Upper lobe of left lung (tissue), 4 donors: ENCODE measurements around the gene CLEC4G.

Source experiments
- EP300 ChIP-seq, 4 donors: sonication (generic); formaldehyde crosslinking; IDR thresholded peaks; one replicate each; pipeline ENCODE4 v1.5.1; 2017; ENCODE audit warnings: antibody characterized with exemption in 4 of 4, control low read depth in 2 of 4
- POLR2A ChIP-seq, 4 donors: fragments of 450-650 bp; IDR thresholded peaks; one replicate each; pipeline ENCODE4 v1.5.1; 2016 to 2017; ENCODE audit warnings: antibody characterized with exemption in 4 of 4, mild to moderate bottlenecking in 2 of 4
- POLR2AphosphoS5 ChIP-seq, 2 donors: sonication (generic); formaldehyde crosslinking; IDR thresholded peaks; one replicate each; pipeline ENCODE4 v1.5.1; 2017; ENCODE audit warnings: antibody characterized with exemption in 2 of 2
- TF ChIP-seq, protein P1 (sequence below), 6 experiments: fragments of 450-650 bp in 4 of 6; fragments of 200-600 bp in 2 of 6; sonication (generic) in 2 of 6; IDR thresholded peaks; one replicate each; pipeline ENCODE4 v1.5.1; 2016 to 2019; ENCODE audit warnings: antibody characterized with exemption in 6 of 6

- TF ChIP-seq, protein P1, sequence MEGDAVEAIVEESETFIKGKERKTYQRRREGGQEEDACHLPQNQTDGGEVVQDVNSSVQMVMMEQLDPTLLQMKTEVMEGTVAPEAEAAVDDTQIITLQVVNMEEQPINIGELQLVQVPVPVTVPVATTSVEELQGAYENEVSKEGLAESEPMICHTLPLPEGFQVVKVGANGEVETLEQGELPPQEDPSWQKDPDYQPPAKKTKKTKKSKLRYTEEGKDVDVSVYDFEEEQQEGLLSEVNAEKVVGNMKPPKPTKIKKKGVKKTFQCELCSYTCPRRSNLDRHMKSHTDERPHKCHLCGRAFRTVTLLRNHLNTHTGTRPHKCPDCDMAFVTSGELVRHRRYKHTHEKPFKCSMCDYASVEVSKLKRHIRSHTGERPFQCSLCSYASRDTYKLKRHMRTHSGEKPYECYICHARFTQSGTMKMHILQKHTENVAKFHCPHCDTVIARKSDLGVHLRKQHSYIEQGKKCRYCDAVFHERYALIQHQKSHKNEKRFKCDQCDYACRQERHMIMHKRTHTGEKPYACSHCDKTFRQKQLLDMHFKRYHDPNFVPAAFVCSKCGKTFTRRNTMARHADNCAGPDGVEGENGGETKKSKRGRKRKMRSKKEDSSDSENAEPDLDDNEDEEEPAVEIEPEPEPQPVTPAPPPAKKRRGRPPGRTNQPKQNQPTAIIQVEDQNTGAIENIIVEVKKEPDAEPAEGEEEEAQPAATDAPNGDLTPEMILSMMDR (IDR thresholded peaks at IDR 0.05), result no peak
- TF ChIP-seq POLR2A (IDR thresholded peaks at IDR 0.05) (no peak), EP300 (IDR thresholded peaks at IDR 0.05) (no peak), POLR2AphosphoS5 (IDR thresholded peaks at IDR 0.05) (no peak)
Observed at GRCh38 chr19:7762719-7763293, 30.9 kb upstream of the CLEC4G start, which contains the start of gene CLEC4M.
